Osteoblast (primary cell): ENCODE results near the gene TULP1. TPM values are rescaled to one million over a fixed set of nuclear protein-coding genes. Genes with fewer than 3 reads are reported as not detected.

ENCODE experiments used
- DNase-seq: peaks from one replicate; pipeline ENCODE4 v3.0.0; 2011; ENCODE audit warnings: low spot score, mixed read lengths; ENCODE audit not compliant: insufficient read length; ENCODE audit errors: missing footprints
- H2AFZ ChIP-seq: 2 replicates; pipeline ENCODE4 v1.6.0; 2011; ENCODE audit warnings: mild to moderate bottlenecking, low read length
- H3K27ac ChIP-seq: 2 replicates; pipeline ENCODE4 v1.5.1; 2011; ENCODE audit warnings: mild to moderate bottlenecking, low read depth, low read length, moderate library complexity
- H3K27me3 ChIP-seq: 2 replicates; pipeline ENCODE4 v1.6.0; 2012; ENCODE audit warnings: mild to moderate bottlenecking, control low read depth, inconsistent platforms, low read length, moderate library complexity; ENCODE audit not compliant: insufficient read depth
- H3K36me3 ChIP-seq: 2 replicates; pipeline ENCODE4 v1.5.1; 2011; ENCODE audit warnings: mild to moderate bottlenecking, low read length, control low read depth, moderate library complexity; ENCODE audit not compliant: insufficient read depth
- H3K4me1 ChIP-seq: 2 replicates; pipeline ENCODE4 v1.5.1; 2011; ENCODE audit warnings: mild to moderate bottlenecking, low read length, control low read depth, moderate library complexity; ENCODE audit not compliant: insufficient read depth
- H3K4me2 ChIP-seq: 2 replicates; pipeline ENCODE4 v1.6.0; 2011; ENCODE audit warnings: mild to moderate bottlenecking, low read length; ENCODE audit not compliant: insufficient read depth
- H3K4me3 ChIP-seq: fragments of 200-600 bp; sonication (generic); 3 replicates; pipeline ENCODE4 v1.5.1; 2012; ENCODE audit warnings: mild to moderate bottlenecking, low read length, inconsistent platforms; ENCODE audit not compliant: insufficient read depth
- H3K79me2 ChIP-seq: 2 replicates; pipeline ENCODE4 v1.6.0; 2012; ENCODE audit warnings: mild to moderate bottlenecking, low read length, control low read depth, inconsistent platforms; ENCODE audit not compliant: insufficient read depth
- H3K9me3 ChIP-seq: 2 replicates; pipeline ENCODE4 v1.5.1; 2011; ENCODE audit warnings: low read depth, low read length, control low read depth
- H4K20me1 ChIP-seq: 2 replicates; pipeline ENCODE4 v1.6.0; 2012; ENCODE audit warnings: mild to moderate bottlenecking, low read length, control low read depth; ENCODE audit not compliant: insufficient read depth
- CTCF ChIP-seq: IDR thresholded peaks from 2 replicates; pipeline ENCODE4 v1.5.1; 2011; ENCODE audit warnings: mild to moderate bottlenecking, low read depth, low read length, moderate library complexity; ENCODE audit errors: extremely low read depth
- total RNA-seq: library from RNA; depleted of rRNA; stranded (reverse); fragments of >200 nt; gene quantifications from 2 replicates; pipeline ENCODE4 v1.2.3, GENCODE V29; 2012

The TULP1 gene
- total RNA-seq, 1 donor = not detected

- DNase-seq = no peak
- Histone ChIP-seq H3K79me2 (no peaks in the 10 kb centered on the region), H3K4me3 (no peak overlapping the region), H3K36me3 (no peaks in the 10 kb centered on the region), H3K4me1 (no peaks in the 10 kb centered on the region), H3K27ac (no peak overlapping the region), H4K20me1 (no peaks in the 10 kb centered on the region), H2AFZ (no peak overlapping the region), H3K4me2 (no peak overlapping the region), H3K9me3 (no peaks in the 10 kb centered on the region), H3K27me3 (peaks cover 5% of the 10 kb centered on the region)
- no peak for TF ChIP-seq CTCF
Measured at GRCh38 chr6:35557239-35557638, 44.5 kb upstream of the TULP1 start.

- no peaks in the 10 kb centered on the region for H4K20me1 ChIP-seq
- no peak overlapping the region for H2AFZ ChIP-seq
Measured at GRCh38 chr6:35554811-35555210, 42.1 kb upstream of the TULP1 start.

DNA sequence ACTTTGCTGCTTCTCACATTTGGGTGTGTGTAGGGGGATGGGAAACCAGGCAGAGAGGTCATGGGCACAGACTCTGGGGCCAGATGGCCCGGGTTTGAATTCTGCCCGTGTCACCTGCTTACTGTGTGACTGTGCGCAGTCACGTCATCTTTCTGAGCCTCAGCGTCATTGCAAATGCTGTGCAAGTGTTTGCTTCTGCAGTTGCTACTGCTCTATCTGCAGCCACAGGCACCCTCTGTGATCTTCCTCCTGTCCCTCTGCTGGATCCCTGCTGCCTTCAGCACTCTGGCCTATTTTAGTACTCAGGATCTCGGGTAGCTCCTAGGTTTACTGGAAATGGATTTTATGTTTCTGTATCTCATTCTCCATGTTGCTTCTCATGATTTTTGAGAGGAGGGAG is 40.6 kb upstream of the TULP1 start:
- DNase-seq = no peak
- Histone ChIP-seq H3K4me2 (no peak overlapping the region), H3K79me2 (no peaks in the 10 kb centered on the region), H3K36me3 (no peaks in the 10 kb centered on the region), H4K20me1 (no peaks in the 10 kb centered on the region), H3K27me3 (no peaks in the 10 kb centered on the region), H3K9me3 (no peaks in the 10 kb centered on the region), H3K4me3 (no peak overlapping the region), H3K4me1 (no peaks in the 10 kb centered on the region), H3K27ac (no peak overlapping the region), H2AFZ (no peak overlapping the region)
- no peak for TF ChIP-seq CTCF

More at GRCh38 chr6:35554811-35555210, 42.1 kb upstream of the TULP1 start:
- no peak overlapping the region for H3K4me3 ChIP-seq
- no peaks in the 10 kb centered on the region for H3K79me2 ChIP-seq
- H3K36me3 ChIP-seq = no peaks in the 10 kb centered on the region
- H3K4me2 ChIP-seq = no peak overlapping the region
- H3K4me1 ChIP-seq = no peaks in the 10 kb centered on the region
- no peaks in the 10 kb centered on the region for H3K9me3 ChIP-seq
- TF ChIP-seq CTCF = no peak
- no peak for DNase-seq
- no peaks in the 10 kb centered on the region for H3K27me3 ChIP-seq
- no peak overlapping the region for H3K27ac ChIP-seq

- Histone ChIP-seq H3K27ac (no peak overlapping the region), H3K4me1 (no peaks in the 10 kb centered on the region), H3K9me3 (no peaks in the 10 kb centered on the region), H3K27me3 (no peaks in the 10 kb centered on the region), H2AFZ (no peak overlapping the region), H3K4me2 (no peak overlapping the region), H4K20me1 (no peaks in the 10 kb centered on the region), H3K79me2 (no peaks in the 10 kb centered on the region), H3K4me3 (no peak overlapping the region), H3K36me3 (no peaks in the 10 kb centered on the region)
- DNase-seq = no peak
- peak; percentile 83 for TF ChIP-seq CTCF
Measured at GRCh38 chr6:35552285-35552917, 39.7 kb upstream of the TULP1 start.
